Sigmoid colon (tissue), 7 donors: Measurements from ENCODE around the gene TAGLN. TPM values are rescaled to one million over a fixed set of nuclear protein-coding genes. Genes with fewer than 3 reads are reported as not detected.

Source experiments
- DNase-seq: peaks from one replicate; pipeline ENCODE4 v3.0.0-alpha.2; 2019
- H3K27ac ChIP-seq, 4 donors: fragments of 200-600 bp; sonication (generic); one replicate each; pipeline ENCODE4 v1.5.1; 2016 to 2019; ENCODE audit warnings: mild to moderate bottlenecking in 1 of 4
- H3K27me3 ChIP-seq, 3 donors: fragments of 200-600 bp; sonication (generic); one replicate each; pipeline ENCODE4 v1.5.1; 2019; ENCODE audit warnings: mild to moderate bottlenecking in 1 of 3
- H3K36me3 ChIP-seq, 4 donors: fragments of 200-600 bp; sonication (generic); one replicate each; pipeline ENCODE4 v1.5.1; 2016 to 2019
- H3K4me1 ChIP-seq, 4 donors: fragments of 200-600 bp; sonication (generic); one replicate each; pipeline ENCODE4 v1.5.1; 2017 to 2019
- H3K4me3 ChIP-seq, 4 donors: fragments of 200-600 bp; sonication (generic); one replicate each; pipeline ENCODE4 v1.5.1; 2017 to 2019; ENCODE audit warnings: mild to moderate bottlenecking in 2 of 4, moderate library complexity in 1 of 4
- H3K9me3 ChIP-seq, 4 donors: fragments of 200-600 bp in 3 of 4; sonication (generic) in 3 of 4; one replicate each; pipeline versions ENCODE4 v1.5.1 to v1.6.1; 2013 to 2019
- EP300 ChIP-seq, 4 donors: sonication (generic); formaldehyde crosslinking; IDR thresholded peaks; one replicate each; pipeline ENCODE4 v1.6.1; 2017; ENCODE audit warnings: antibody characterized with exemption in 4 of 4
- POLR2A ChIP-seq, 2 donors: fragments of 450-650 bp; IDR thresholded peaks; one replicate each; pipeline ENCODE4 v1.6.1; 2016; ENCODE audit warnings: antibody characterized with exemption in 2 of 2, mild to moderate bottlenecking in 2 of 2, moderate library complexity in 2 of 2
- POLR2AphosphoS5 ChIP-seq, 4 donors: sonication (generic); formaldehyde crosslinking; IDR thresholded peaks; one replicate each; pipeline ENCODE4 v1.6.1; 2017; ENCODE audit warnings: antibody characterized with exemption in 4 of 4
- WGBS, 2 donors: extraction: QIAGEN DNeasy Blood & Tissue Kit; methylation state at CpG; one replicate each; pipeline ENCODE4 v1.1.7; 2013; 5-methylcytosine and 5-hydroxymethylcytosine counted together
- intact Hi-C: fragments of 100-400 bp; cut with DNase I; formaldehyde crosslinking; loops from one replicate; pipeline ENCODE4 v1.15.1; 2023
- polyA plus RNA-seq, 3 donors: library from polyadenylated mRNA; stranded (reverse); fragments of 200-250 nt; gene quantifications; one replicate each; pipeline ENCODE4 v1.2.3, GENCODE V29; 2013
- total RNA-seq, 4 donors: library from RNA; depleted of rRNA; stranded (reverse); fragments of >200 nt; gene quantifications; one replicate each; pipeline ENCODE4 v1.1.0, GENCODE V29; 2016
- TF ChIP-seq, protein P1 (sequence below), 4 experiments: fragments of 450-650 bp in 3 of 4; fragments of 200-600 bp in 1 of 4; IDR thresholded peaks; one replicate each; pipeline ENCODE4 v1.5.1; 2016 to 2019; ENCODE audit warnings: antibody characterized with exemption in 4 of 4, mild to moderate bottlenecking in 3 of 4, moderate library complexity in 2 of 4
- donor health status: healthy with polysubstance abuse.
- donor health status: Bipolar disorder and iron deficiency.
- donor health status: healthy.

Gene TAGLN
- total and polyA plus RNA-seq, 7 donors, result 112 to 14,048 (median 6,854) TPM

DNA sequence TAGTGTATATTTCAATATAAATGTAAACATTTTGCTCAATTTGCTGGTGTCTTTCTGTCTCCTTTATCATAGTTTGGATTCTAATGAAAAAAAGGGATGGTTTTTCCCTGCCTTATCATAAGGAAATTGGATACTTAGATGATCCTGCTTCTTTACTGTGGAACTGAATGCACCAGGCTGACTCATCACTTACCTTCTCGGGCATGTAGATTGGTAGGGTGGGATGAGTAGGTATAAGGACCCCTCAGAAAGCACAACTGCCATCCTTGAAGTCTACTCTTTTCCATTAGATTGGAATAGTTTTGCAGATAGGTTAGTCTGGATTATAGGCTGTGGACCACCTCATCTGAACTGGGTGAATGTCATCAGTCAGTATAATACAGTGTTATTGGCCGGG is 28.2 kb upstream of the TAGLN start:
- no peak overlapping the region for H3K4me3 ChIP-seq
- DNase-seq, result no peak
- H3K36me3 ChIP-seq, result peaks cover 0 to 52% (median 10%) of the 10 kb centered on the region in 4 donors
- intact Hi-C loops, result no loop called here
- 95% methylated on average over 2 of the region's 2 CpGs for WGBS, 2 donors
- peaks cover 0 to 26% (median 12%) of the 10 kb centered on the region in 4 donors for H3K4me1 ChIP-seq
- H3K27ac ChIP-seq, result peak overlapping the region in 3 of 4 donors; percentile 13 to 56 (median 52)
- no peaks in the 10 kb centered on the region for H3K9me3 ChIP-seq
- H3K27me3 ChIP-seq, result no peaks in the 10 kb centered on the region
- TF ChIP-seq POLR2A (IDR thresholded peaks at IDR 0.05) (no peak), POLR2AphosphoS5 (IDR thresholded peaks at IDR 0.05) (no peak), EP300 (IDR thresholded peaks at IDR 0.05) (no peak)
- TF ChIP-seq, protein P1, sequence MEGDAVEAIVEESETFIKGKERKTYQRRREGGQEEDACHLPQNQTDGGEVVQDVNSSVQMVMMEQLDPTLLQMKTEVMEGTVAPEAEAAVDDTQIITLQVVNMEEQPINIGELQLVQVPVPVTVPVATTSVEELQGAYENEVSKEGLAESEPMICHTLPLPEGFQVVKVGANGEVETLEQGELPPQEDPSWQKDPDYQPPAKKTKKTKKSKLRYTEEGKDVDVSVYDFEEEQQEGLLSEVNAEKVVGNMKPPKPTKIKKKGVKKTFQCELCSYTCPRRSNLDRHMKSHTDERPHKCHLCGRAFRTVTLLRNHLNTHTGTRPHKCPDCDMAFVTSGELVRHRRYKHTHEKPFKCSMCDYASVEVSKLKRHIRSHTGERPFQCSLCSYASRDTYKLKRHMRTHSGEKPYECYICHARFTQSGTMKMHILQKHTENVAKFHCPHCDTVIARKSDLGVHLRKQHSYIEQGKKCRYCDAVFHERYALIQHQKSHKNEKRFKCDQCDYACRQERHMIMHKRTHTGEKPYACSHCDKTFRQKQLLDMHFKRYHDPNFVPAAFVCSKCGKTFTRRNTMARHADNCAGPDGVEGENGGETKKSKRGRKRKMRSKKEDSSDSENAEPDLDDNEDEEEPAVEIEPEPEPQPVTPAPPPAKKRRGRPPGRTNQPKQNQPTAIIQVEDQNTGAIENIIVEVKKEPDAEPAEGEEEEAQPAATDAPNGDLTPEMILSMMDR (IDR thresholded peaks at IDR 0.05), result no peak

DNA sequence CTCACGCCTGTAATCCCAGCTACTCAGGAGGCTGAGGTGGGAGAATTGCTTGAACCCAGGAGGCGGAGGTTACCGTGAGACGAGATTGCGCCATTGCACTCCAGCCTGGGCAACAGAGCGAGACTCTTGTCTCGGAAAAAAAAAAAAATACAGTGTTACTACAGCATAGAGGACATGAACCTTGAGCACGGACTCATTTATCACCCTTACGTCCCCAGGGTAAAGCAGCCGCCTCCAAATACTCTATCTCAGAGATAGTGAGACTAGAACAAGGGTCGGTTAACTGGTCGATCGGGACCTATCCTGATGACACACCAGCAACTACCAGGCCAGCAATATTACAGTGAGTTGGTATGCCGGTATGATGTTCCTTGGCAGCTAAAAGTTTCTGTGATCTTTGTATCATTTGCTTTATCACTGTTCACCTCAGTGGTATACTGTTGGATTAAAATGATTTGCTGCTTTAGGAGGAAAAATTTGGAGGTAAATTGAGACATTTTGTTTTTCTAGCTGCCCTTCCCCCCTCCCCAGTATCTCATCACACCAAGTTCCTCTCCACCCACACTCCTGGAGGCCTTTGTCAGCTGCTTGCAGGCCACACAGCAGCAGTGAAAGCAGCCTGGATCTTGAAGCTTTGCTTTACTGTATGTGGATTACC is 27.6 kb upstream of the TAGLN start:
- intact Hi-C loops, result no loop called here
- WGBS, 2 donors, result 92% methylated on average over 14 of the region's 14 CpGs
- Histone ChIP-seq H3K4me3 (no peak overlapping the region), H3K4me1 (peaks cover 0 to 31% (median 15%) of the 10 kb centered on the region in 4 donors), H3K36me3 (peaks cover 0 to 47% (median 9%) of the 10 kb centered on the region in 4 donors), H3K27ac (peak overlapping the region in 3 of 4 donors; percentile 13 to 56 (median 52)), H3K9me3 (no peaks in the 10 kb centered on the region), H3K27me3 (no peaks in the 10 kb centered on the region)
- no peak for DNase-seq
- TF ChIP-seq POLR2AphosphoS5 (IDR thresholded peaks at IDR 0.05) (peak in 2 of 4 donors; percentile 4 to 5), POLR2A (IDR thresholded peaks at IDR 0.05) (no peak)
- TF ChIP-seq, protein P1 (IDR thresholded peaks at IDR 0.05), result no peak

- H3K4me1 ChIP-seq, result peaks cover 0 to 35% (median 19%) of the 10 kb centered on the region in 4 donors
- peak overlapping the region; percentile 12 to 49 (median 28) for H3K27ac ChIP-seq
- no peaks in the 10 kb centered on the region for H3K27me3 ChIP-seq
- DNase-seq, result no peak
- TF ChIP-seq, protein P1 (IDR thresholded peaks at IDR 0.05), result no peak
- TF ChIP-seq POLR2AphosphoS5 (IDR thresholded peaks at IDR 0.05) (peak in 1 of 4 donors; percentile 10), EP300 (IDR thresholded peaks at IDR 0.05) (no peak), POLR2A (IDR thresholded peaks at IDR 0.05) (no peak)
- H3K4me3 ChIP-seq, result no peak overlapping the region
- intact Hi-C loops, result no loop called here
- 88% methylated on average over 14 of the region's 14 CpGs for WGBS, 2 donors
- peaks cover 0 to 33% (median 3%) of the 10 kb centered on the region in 4 donors for H3K36me3 ChIP-seq
- H3K9me3 ChIP-seq, result no peaks in the 10 kb centered on the region
These were observed 26.3 kb upstream of the TAGLN start for GRCh38 chr11:117172724-117173421.

GRCh38 chr11:117175104-117175503 is 24.1 kb upstream of the TAGLN start:
- 78 to 84% methylated on average over 7 of the region's 7 CpGs for WGBS, 2 donors
- no peak overlapping the region for H3K4me3 ChIP-seq
- peaks cover 0 to 11% (median 0%) of the 10 kb centered on the region in 4 donors for H3K36me3 ChIP-seq
- no peak for DNase-seq
- intact Hi-C loops, result no loop called here
- no peaks in the 10 kb centered on the region for H3K27me3 ChIP-seq
- H3K4me1 ChIP-seq, result peaks cover 0 to 43% (median 24%) of the 10 kb centered on the region in 4 donors
- TF ChIP-seq, protein P1 (IDR thresholded peaks at IDR 0.05), result no peak
- TF ChIP-seq POLR2AphosphoS5 (IDR thresholded peaks at IDR 0.05) (no peak), EP300 (IDR thresholded peaks at IDR 0.05) (no peak), POLR2A (IDR thresholded peaks at IDR 0.05) (no peak)
- H3K9me3 ChIP-seq, result no peaks in the 10 kb centered on the region
- peak overlapping the region in 2 of 4 donors; percentile 11 to 29 for H3K27ac ChIP-seq
